MM.1S (cell line): ENCODE results near the gene CDC5L.

Experiments
- EZH2phosphoT487 ChIP-seq: fragments of 300-600 bp; sonication (generic); IDR thresholded peaks from 2 replicates; pipeline ENCODE4 v1.6.1; 2018; ENCODE audit warnings: antibody characterized with exemption, low read length
- TF ChIP-seq, protein P1 (sequence below): fragments of 300-600 bp; sonication (generic); IDR thresholded peaks from 2 replicates; pipeline ENCODE4 v1.5.1; 2016; ENCODE audit warnings: antibody characterized with exemption, low read length, mixed read lengths

- TF ChIP-seq, protein P1, sequence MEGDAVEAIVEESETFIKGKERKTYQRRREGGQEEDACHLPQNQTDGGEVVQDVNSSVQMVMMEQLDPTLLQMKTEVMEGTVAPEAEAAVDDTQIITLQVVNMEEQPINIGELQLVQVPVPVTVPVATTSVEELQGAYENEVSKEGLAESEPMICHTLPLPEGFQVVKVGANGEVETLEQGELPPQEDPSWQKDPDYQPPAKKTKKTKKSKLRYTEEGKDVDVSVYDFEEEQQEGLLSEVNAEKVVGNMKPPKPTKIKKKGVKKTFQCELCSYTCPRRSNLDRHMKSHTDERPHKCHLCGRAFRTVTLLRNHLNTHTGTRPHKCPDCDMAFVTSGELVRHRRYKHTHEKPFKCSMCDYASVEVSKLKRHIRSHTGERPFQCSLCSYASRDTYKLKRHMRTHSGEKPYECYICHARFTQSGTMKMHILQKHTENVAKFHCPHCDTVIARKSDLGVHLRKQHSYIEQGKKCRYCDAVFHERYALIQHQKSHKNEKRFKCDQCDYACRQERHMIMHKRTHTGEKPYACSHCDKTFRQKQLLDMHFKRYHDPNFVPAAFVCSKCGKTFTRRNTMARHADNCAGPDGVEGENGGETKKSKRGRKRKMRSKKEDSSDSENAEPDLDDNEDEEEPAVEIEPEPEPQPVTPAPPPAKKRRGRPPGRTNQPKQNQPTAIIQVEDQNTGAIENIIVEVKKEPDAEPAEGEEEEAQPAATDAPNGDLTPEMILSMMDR, result no peak
- no peak for TF ChIP-seq EZH2phosphoT487
These were observed 35.0 kb downstream of the CDC5L start for GRCh38 chr6:44422531-44422930.
